Activated CD4-positive, alpha-beta memory T cell treated with anti-CD3 and anti-CD28 coated beads for 36 hours (primary cell): ENCODE results near the gene ZDHHC4. TPM values are rescaled to one million over a fixed set of nuclear protein-coding genes. Genes with fewer than 3 reads are reported as not detected.
A peak's percentile ranks its signal among the peaks of the same experiment; 100 is the strongest.

Experiments used
- CTCF ChIA-PET: fragments of 350-600 bp; sonication (Branson Sonifier 250); formaldehyde crosslinking; loops from one replicate; lab custom pipeline; 2021; ENCODE audit warnings: antibody characterized with exemption, inconsistent platforms; lab: Charles Lee
- POLR2A ChIA-PET: fragments of 350-600 bp; sonication (Branson Sonifier 250); formaldehyde crosslinking; loops from one replicate; lab custom pipeline; 2021; ENCODE audit warnings: antibody characterized with exemption; lab: Charles Lee
- DNase-seq: peaks from one replicate; pipeline ENCODE4 v3.0.0-alpha.2; 2020
- H3K27ac Mint-ChIP-seq: one replicate; pipeline ENCODE4 v1.8.0; 2021; ENCODE audit warnings: mixed read lengths
- H3K27me3 Mint-ChIP-seq: one replicate; pipeline ENCODE4 v1.8.0; 2021; ENCODE audit warnings: mixed read lengths
- H3K36me3 Mint-ChIP-seq: one replicate; pipeline ENCODE4 v1.8.0; 2021; ENCODE audit warnings: mixed read lengths
- H3K4me1 Mint-ChIP-seq: one replicate; pipeline ENCODE4 v1.8.0; 2021; ENCODE audit warnings: low read depth, mixed read lengths
- H3K4me3 Mint-ChIP-seq: one replicate; pipeline ENCODE4 v1.8.0; 2021; ENCODE audit warnings: mild to moderate bottlenecking, mixed read lengths
- H3K9me3 Mint-ChIP-seq: one replicate; pipeline ENCODE4 v1.8.0; 2021; ENCODE audit warnings: mixed read lengths
- intact Hi-C: fragments of 100-400 bp; cut with micrococcal nuclease; formaldehyde crosslinking; loops from one replicate; pipeline ENCODE4 v1.15.1; 2023
- total RNA-seq, 2 experiments: library from RNA; stranded (reverse); gene quantifications; one replicate each; pipeline ENCODE4 v1.2.3, GENCODE V29; 2021

Gene ZDHHC4
- 10 to 100 TPM; 31.7 to 44.4 TPM for total RNA-seq

GRCh38 chr7:6577369-6578113 is at the start of gene ZDHHC4:
Gene ZDHHC4 (plus strand): TSS chr7:6577454. CDS start chr7:6580562, 3,108 bp downstream.
- ChIA-PET CTCF (interaction anchor here (1.6 to 3.2 kb wide), 4 partner anchors 11 to 62 kb away, joined by 4 to 24 read pairs (median 6); partner anchors contain the start of gene INTS15), POLR2A (interaction anchor here (0.6 to 1.8 kb wide), 3 partner anchors 12 to 151 kb away, joined by 3 to 5 read pairs (median 4); partner anchors contain the start of gene INTS15)
- Mint-ChIP-seq H3K36me3 (peaks cover 22% of the 10 kb centered on the region), H3K4me3 (peak within 1 kb of the TSS; percentile 84), H3K27ac (peak within 1 kb of the TSS; percentile 85), H3K4me1 (peaks cover 16% of the 10 kb centered on the region), H3K27me3 (no peaks in the 10 kb centered on the region), H3K9me3 (no peaks in the 10 kb centered on the region)
- DNase-seq: peak; percentile 93
- intact Hi-C loops: loop anchor here (1.0 kb wide), 1 partner anchor 13 kb away; the partner anchor contains the start of gene INTS15

- CTCF ChIA-PET: interaction anchor here (0.9 to 1.9 kb wide), 4 partner anchors 13 to 62 kb away, joined by 4 to 7 read pairs (median 5); partner anchors contain the start of gene INTS15
- peaks cover 9% of the 10 kb centered on the region for H3K4me1 Mint-ChIP-seq
- no peak for DNase-seq
- POLR2A ChIA-PET: no interaction called here
- intact Hi-C loops: no loop called here
- peaks cover 40% of the 10 kb centered on the region for H3K27me3 Mint-ChIP-seq
- no peak overlapping the region for H3K4me3 Mint-ChIP-seq
- no peaks in the 10 kb centered on the region for H3K9me3 Mint-ChIP-seq
- no peaks in the 10 kb centered on the region for H3K36me3 Mint-ChIP-seq
- no peak overlapping the region for H3K27ac Mint-ChIP-seq
Measured at GRCh38 chr7:6528401-6529130, 48.7 kb upstream of the ZDHHC4 start.

- peaks cover 16% of the 10 kb centered on the region for H3K4me1 Mint-ChIP-seq
- POLR2A ChIA-PET: no interaction called here
- H3K27me3 Mint-ChIP-seq: peaks cover 42% of the 10 kb centered on the region
Measured at GRCh38 chr7:6529643-6530042, 47.6 kb upstream of the ZDHHC4 start.

GRCh38 chr7:6530626-6531491 is 46.4 kb upstream of the ZDHHC4 start:
- no peak overlapping the region for H3K27ac Mint-ChIP-seq
- intact Hi-C loops: no loop called here
- H3K4me3 Mint-ChIP-seq: peak overlapping the region; percentile 61
- no peaks in the 10 kb centered on the region for H3K9me3 Mint-ChIP-seq
- H3K27me3 Mint-ChIP-seq: peaks cover 45% of the 10 kb centered on the region
- ChIA-PET CTCF (interaction anchor here (1.0 to 1.2 kb wide), 3 partner anchors 28 to 676 kb away, joined by 3 read pairs; no protein-coding TSS in a partner anchor), POLR2A (no interaction called here)
- DNase-seq: peak; percentile 68
- H3K4me1 Mint-ChIP-seq: peaks cover 16% of the 10 kb centered on the region
- no peaks in the 10 kb centered on the region for H3K36me3 Mint-ChIP-seq

More at GRCh38 chr7:6529643-6530042, 47.6 kb upstream of the ZDHHC4 start:
- Mint-ChIP-seq H3K9me3 (no peaks in the 10 kb centered on the region), H3K4me3 (no peak overlapping the region), H3K36me3 (no peaks in the 10 kb centered on the region), H3K27ac (no peak overlapping the region)
- CTCF ChIA-PET: interaction anchor here (1.9 kb wide), 1 partner anchor 14 kb away, joined by 6 read pairs; no protein-coding TSS in a partner anchor
- DNase-seq: no peak
- intact Hi-C loops: no loop called here

GRCh38 chr7:6531492-6532279 is 45.6 kb upstream of the ZDHHC4 start:
- Mint-ChIP-seq H3K9me3 (no peaks in the 10 kb centered on the region), H3K27me3 (peaks cover 43% of the 10 kb centered on the region), H3K4me1 (peaks cover 16% of the 10 kb centered on the region), H3K4me3 (peak overlapping the region; percentile 61), H3K36me3 (no peaks in the 10 kb centered on the region), H3K27ac (no peak overlapping the region)
- CTCF ChIA-PET: interaction anchor here (1.0 to 1.8 kb wide), 5 partner anchors 16 to 677 kb away, joined by 3 to 6 read pairs (median 3); no protein-coding TSS in a partner anchor
- intact Hi-C loops: no loop called here
- no peak for DNase-seq
- POLR2A ChIA-PET: no interaction called here

GRCh38 chr7:6532516-6532915 is 44.7 kb upstream of the ZDHHC4 start:
- POLR2A ChIA-PET: no interaction called here
- DNase-seq: no peak
- Mint-ChIP-seq H3K36me3 (no peaks in the 10 kb centered on the region), H3K4me3 (no peak overlapping the region), H3K27ac (no peak overlapping the region), H3K27me3 (peaks cover 36% of the 10 kb centered on the region), H3K4me1 (peaks cover 10% of the 10 kb centered on the region), H3K9me3 (no peaks in the 10 kb centered on the region)
- intact Hi-C loops: no loop called here
- CTCF ChIA-PET: interaction anchor here (0.9 to 1.8 kb wide), 3 partner anchors 17 to 42 kb away, joined by 3 to 6 read pairs (median 4); no protein-coding TSS in a partner anchor

GRCh38 chr7:6533893-6534495 is 43.3 kb upstream of the ZDHHC4 start:
- peak overlapping the region; percentile 6 for H3K4me3 Mint-ChIP-seq
- H3K27me3 Mint-ChIP-seq: peaks cover 39% of the 10 kb centered on the region
- H3K4me1 Mint-ChIP-seq: peaks cover 10% of the 10 kb centered on the region
- CTCF ChIA-PET: interaction anchor here (0.7 to 1.0 kb wide), 2 partner anchors 22 to 25 kb away, joined by 3 read pairs; no protein-coding TSS in a partner anchor
- H3K36me3 Mint-ChIP-seq: no peaks in the 10 kb centered on the region
- POLR2A ChIA-PET: no interaction called here
- peak overlapping the region; percentile 69 for H3K27ac Mint-ChIP-seq
- H3K9me3 Mint-ChIP-seq: no peaks in the 10 kb centered on the region
- intact Hi-C loops: no loop called here
- peak; percentile 84 for DNase-seq

- no peak overlapping the region for H3K27ac Mint-ChIP-seq
- POLR2A ChIA-PET: interaction anchor here (0.5 kb wide), 1 partner anchor 90 kb away, joined by 4 read pairs; no protein-coding TSS in a partner anchor
- intact Hi-C loops: no loop called here
- no peaks in the 10 kb centered on the region for H3K9me3 Mint-ChIP-seq
- peaks cover 31% of the 10 kb centered on the region for H3K27me3 Mint-ChIP-seq
- H3K36me3 Mint-ChIP-seq: no peaks in the 10 kb centered on the region
- DNase-seq: peak; percentile 30
- no peak overlapping the region for H3K4me3 Mint-ChIP-seq
- H3K4me1 Mint-ChIP-seq: peaks cover 7% of the 10 kb centered on the region
- CTCF ChIA-PET: interaction anchor here (0.7 kb wide), 1 partner anchor 22 kb away, joined by 3 read pairs; no protein-coding TSS in a partner anchor
Measured at GRCh38 chr7:6536262-6537260, 40.7 kb upstream of the ZDHHC4 start.

GRCh38 chr7:6542368-6542767 is 34.9 kb upstream of the ZDHHC4 start:
- Mint-ChIP-seq H3K4me3 (no peak overlapping the region), H3K4me1 (no peaks in the 10 kb centered on the region), H3K27me3 (peaks cover 16% of the 10 kb centered on the region), H3K27ac (no peak overlapping the region), H3K9me3 (no peaks in the 10 kb centered on the region), H3K36me3 (no peaks in the 10 kb centered on the region)
- POLR2A ChIA-PET: no interaction called here
- DNase-seq: no peak
- intact Hi-C loops: no loop called here
- CTCF ChIA-PET: no interaction called here
